ENCODE measurements around the gene SLC4A9.
A peak's percentile ranks its signal among the peaks of the same experiment; 100 is the strongest.
"Not testable (repeated sequence)": the region's sequence is repeated elsewhere in the genome, so short reads cannot be mapped to it uniquely, and the experiment has no call there.

Gene SLC4A9

DNA sequence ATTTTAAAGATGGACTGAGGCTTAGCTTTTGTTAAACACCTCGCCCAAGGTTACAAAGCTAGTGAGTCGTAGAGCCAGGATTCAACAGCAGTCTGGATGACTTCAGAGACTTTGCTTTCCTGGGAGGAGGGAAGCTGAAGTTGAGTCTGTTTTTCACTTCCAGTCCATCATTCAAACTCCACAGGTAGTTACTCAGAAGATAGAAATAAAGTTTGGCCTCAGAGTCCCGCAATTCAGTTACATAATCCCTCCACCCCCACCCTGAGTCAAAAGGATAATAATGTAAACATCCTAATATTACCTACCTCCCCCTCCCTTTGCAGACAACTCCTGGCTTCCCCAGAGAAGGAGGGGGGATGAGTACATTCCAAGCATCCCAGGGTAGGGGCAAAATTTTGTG lies 21.7 kb upstream of the SLC4A9 start:
- DNase-seq (ENCODE audit: low spot score) = no peak

DNA sequence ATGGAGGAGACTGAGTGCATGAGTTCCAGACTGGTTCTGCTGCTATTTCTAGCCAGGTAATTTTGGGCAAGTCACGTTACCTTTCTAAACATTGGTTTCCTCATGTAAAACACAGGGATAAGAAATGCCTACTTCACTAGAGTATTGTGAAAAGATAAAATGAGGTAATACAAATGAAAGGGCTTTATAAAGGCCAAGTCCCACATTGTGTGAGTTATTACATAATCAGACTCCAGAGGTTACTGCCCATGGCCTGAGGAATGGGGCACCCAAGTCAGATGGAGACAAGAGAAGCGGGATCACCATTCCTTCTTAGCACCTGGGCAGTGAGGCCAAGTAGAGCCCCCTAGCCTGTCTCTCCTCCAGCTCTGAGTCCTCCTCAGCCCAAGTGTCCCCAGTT lies 21.1 kb upstream of the SLC4A9 start:
- no peak for DNase-seq (ENCODE audit: low spot score)

DNA sequence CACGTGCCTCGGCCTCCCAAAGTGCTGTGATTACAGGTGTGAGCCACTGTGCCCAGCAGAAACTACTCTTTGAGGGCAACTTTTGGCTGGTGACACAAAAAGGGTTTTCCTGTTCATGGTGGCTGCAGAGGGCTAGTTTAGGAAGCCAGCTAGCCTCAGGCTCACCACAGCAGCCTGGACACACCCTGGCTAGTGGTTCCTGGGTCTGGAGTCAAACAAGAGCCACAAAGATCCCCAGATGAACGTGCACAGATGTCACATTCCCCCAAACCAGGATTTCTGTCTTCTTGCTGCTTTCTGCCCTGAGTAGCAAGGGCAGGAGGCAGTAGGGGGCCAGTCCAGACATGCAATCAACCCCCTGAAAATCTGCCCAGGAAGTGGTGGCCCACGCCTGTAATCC lies 20.4 kb upstream of the SLC4A9 start:
- DNase-seq (ENCODE audit: low spot score) = no peak

DNA sequence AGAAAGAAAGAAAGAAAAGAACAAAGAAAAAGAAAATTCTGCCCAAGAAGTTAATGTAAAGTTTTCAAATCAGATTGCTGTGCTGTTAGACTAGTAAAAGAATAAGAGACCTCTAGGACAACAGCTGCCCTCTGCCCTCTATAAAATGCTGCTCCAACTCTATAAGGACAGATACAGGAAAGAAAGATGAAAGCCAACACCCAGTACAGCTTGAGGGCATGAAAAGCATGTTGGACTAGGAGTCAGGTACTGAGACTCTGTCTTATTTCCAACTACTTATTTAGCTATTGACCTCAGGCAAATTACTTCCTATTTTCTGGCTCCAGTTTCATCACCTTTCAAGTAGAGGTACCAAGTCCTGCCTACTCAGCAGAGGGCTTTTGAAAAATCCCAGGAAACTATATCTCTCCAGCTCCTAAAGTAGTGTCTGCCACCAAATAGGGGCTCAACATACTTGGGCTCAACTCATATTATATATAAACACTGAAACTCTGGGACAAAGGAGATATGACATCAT lies 19.3 kb upstream of the SLC4A9 start:
- no peak for DNase-seq (ENCODE audit: low spot score)

DNA sequence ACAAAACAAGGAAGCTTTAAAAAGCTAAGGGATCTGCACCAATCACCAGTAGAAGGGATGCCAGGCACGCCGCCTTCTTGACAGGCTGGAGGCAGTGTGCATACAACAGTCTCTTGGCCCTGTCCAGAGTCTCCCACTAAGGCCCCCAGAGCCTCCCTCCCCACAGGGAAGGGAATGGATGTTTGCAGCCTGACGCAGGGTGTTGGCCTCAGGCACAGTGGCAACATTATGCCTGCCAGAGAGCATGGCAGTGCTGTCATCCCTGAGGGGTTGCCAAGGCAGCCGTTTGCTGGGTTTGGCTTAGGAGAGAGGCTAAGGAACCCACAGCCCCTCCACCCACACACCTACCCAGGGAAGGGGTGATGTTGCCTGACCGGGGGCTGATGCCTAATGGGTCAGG lies 18.4 kb upstream of the SLC4A9 start:
- no peak for DNase-seq (ENCODE audit: low spot score)

DNA sequence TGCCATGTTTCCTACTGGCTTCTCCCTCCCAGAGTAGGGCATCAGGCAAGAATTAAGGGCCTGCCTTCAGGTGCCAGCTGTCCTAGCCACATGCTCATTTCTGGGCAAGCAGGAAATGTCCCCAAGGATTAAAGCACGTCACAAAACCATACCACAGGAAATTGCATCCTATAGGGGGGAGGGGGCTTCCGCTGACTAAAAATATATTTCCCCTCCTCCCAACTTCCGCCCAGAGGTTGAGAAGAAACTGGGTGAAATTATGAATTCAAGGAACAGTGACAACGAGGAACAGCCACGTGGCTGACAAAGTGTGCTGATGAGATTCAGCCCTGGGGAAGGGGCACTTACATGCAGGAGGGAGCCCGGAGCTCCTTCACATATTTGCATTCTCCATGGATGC lies 17.7 kb upstream of the SLC4A9 start:
- no peak for DNase-seq (ENCODE audit: low spot score)

DNA sequence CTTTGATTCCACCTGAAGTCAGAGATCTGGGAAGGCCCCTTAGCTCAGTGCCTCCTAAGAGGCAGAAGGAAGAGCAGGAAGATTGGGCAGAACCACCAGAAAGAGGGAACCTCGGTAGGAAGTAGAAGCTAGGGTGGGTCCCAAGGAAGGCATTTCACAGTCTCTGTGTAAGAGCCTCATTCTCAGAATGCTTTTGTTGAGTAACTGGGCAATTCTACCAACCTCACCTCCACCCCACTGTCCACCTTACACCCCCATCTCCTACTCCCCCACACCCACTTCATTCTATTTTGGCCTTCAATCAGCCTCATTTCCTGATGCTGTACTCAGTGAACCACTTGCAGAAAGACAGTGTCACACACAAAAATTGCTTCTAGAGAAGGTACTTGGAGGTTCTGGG lies 17.1 kb upstream of the SLC4A9 start:
- no peak for DNase-seq (ENCODE audit: low spot score)

DNA sequence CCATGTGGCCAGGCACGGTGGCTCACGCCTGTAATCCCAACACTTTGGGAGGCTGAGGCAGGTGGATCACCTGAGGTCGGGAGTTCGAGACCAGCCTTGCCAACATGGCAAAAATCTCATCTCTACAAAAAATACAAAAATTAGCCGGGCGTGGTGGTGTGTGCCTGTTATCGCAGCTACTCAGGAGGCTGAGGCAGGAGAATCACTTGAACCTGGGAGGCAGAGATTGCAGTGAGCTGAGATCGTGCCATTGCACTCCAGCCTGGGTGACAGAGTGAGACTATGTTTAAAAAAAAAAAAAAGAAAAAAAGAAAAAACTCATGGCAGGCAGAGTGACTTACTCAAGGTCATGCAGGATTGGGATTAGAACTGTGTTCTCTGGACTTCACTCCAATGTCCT lies 16.1 kb upstream of the SLC4A9 start:
- DNase-seq (ENCODE audit: low spot score) = not testable (repeated sequence)

DNA sequence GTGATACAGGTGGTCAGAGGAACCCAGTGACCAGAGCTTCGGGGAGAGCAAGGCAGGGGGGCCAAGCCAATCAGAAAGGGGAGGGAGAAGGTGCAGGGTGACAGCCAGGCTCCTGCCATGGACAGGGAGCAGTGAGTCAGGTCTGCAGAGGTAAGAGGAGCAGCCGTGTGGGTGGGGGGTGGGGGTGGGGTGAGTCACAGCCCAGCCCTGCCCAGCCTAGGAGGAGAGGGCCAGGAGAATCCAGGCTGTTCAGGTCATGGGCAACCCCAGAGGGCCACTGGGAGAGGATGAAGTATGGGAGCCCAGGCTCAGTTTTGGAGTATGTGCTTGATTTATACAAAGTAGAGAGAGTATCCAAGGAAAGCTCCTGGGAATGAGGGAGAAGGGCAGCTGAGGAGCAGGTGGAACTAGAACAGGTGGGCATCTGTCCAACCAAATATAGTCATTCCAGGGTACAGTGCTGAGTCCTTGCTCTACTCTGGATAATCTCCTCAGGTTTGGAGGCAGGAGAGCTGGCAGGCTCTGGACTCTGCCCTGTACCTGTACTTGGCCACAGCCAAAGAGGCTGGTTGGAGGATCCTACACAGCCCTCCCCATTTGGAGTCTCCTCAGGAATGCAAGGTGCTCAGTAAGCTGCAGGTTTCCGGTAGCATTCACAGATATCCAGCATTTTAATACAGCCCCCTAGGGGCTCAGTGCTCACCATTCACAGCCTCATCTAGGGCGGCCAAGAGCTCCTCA lies 15.1 kb upstream of the SLC4A9 start:
- DNase-seq (ENCODE audit: low spot score) = peak; percentile 86

DNA sequence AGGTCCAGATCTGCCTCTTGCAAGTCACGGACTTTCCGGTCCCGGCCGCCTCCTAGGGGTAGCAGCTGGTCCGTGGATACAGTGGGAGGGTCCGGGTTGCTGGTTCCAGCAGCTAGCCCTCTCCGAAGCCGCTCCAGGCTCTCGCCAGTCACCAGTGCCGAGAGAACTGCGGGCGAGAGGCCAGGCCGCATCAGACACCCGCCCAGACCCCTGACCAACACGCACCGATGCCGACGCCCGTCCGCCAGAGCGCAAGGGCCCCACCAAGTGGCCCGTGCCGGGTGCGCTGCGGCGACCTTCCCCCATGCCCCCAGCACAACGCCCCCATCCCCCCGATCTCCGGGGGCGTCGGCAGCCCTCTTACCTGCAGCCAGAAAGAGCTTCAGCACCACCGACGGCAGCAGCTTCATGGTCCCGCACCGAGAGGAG lies 14.1 kb upstream of the SLC4A9 start:
- DNase-seq (ENCODE audit: low spot score) = no peak

DNA sequence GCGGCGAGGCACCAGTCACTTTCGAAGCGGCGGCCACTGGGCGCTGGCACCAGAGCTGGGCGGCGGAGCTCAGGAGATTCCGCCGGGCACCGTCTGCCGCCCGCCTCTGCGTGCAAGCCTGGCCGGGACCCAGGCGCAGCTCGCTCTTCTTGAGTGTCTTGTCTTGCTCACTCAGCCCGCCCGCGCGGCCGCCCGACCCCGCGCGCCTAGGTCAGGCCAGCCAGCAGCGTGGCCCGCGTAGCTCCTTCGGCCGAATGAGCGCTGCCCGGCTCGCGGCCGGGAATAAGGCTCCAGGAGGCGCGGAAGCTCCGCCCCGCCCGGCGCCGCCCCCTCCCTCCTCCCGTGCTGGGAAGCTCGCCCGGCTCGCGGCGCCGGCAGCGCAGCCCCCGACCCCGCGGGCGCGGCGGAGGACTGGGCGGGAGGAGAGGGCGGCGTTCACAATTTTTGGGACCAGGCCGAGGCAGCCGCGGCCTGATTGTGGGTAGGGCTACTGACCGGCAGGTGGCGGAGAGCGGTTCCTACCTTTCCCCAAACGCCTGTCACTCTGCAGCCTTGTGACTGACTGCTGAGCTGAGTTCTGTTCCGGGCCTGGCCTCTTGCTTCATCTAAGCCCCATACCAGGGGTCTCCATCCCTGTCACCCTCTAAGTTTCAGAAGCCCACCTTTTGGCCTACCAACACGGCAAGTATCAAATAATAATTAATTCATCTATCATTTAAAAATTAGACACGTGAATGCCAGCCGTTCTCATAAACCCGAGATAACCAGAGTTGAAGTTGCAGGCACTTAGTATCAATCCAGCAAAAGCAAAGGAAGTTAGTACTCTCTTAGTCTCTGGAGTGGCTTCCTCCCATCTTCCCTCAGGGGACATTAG lies 13.4 kb upstream of the SLC4A9 start, which contains the start of gene HBEGF:
HBEGF (minus strand) TSS at position 256 of the 874 bp plus-strand sequence. CDS start 275 bp downstream, outside the sequence.
- DNase-seq (ENCODE audit: low spot score) = peak; percentile 93

DNA sequence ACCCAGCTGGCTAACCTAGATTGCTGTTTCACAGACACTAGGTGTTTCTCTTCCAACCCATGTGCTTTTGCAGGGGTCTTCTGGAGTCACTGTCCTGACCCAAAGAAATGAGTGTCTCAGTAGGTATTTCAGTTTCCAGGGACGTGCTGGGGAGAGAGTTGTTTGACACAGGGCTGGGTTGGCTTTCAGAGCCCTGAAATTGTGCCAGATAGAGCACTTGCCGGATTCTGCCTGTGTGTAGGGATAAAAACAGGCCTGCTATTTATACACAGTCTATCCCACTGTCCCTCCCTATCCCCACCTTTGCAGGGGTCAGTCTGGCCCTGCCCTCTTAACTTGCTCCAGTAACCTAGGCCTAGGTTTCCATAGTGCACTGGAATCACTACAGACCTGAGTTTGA lies 12.6 kb upstream of the SLC4A9 start:
- DNase-seq (ENCODE audit: low spot score) = no peak

DNA sequence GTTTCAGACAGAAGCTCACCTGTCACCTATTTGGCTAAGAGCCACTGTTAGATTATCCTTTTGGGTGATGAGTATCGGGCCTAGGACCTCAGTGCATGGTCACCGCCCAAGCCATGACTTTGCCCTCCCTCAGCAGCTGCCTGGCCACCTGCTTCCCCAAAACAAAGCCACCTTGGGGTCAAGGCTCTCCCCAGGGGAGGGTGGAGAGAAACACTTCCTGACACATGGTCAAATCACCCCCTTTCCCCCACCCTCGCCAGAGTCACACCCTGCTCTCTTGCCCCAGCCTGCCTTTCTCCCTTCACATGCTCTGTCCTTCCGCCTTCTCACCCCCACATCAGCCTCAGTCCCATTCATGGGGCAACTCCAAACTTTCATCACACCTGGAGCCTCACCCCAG lies 11.9 kb upstream of the SLC4A9 start:
- DNase-seq (ENCODE audit: low spot score) = no peak

DNA sequence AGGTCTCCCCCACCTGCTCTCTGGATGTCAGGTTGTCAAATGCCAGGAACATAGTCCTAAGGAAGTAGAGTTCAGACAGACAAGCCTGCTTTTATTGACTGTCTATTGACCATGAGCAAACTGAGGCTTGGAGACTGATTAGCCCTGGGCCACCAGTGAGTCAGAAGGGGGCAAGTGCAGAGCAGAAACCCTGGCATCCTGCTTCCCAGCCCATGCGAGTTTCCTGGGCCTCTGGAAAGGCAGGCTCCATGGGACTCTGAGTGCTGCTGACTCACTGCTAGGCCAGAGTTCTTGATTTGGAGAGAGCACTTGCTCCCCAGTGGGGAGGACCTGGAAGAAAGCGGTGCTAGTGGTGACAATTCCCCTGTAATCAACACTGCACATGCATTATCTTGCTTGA lies 10.8 kb upstream of the SLC4A9 start:
- DNase-seq (ENCODE audit: low spot score) = no peak

DNA sequence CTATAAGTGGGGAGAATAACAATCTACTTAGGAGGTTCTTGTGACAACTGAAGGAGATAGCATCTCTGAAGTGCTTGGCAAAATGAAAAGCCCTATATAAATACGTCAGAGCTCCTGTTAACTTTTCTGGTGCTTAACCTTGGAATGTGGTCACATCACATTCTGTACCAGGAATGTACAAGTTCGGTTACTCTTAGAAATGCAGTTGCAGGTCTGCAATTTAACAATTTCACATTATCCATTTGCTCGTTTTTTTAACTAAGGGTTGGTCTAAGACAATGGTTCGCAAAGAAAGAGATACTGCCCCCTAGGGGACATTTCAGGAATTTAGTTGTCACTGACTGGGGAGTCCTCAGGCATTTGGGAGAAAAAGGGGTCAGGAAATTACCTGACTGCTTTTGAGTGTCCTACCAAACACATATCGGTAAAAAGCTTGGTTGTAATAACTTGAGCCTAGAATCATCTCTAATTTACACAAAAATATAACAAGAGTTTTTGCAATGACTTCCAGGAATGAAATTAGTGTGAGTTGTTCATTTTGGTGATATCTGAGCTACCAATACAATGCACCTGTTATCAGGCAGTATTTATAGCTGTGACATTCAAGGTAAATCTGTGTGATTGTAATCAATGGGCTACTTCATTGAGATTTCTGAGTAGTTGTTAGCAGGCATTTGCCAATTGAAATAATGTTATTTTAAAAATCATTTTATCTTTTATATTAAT lies 8.2 kb upstream of the SLC4A9 start:
- DNase-seq (ENCODE audit: low spot score) = peak; percentile 62

DNA sequence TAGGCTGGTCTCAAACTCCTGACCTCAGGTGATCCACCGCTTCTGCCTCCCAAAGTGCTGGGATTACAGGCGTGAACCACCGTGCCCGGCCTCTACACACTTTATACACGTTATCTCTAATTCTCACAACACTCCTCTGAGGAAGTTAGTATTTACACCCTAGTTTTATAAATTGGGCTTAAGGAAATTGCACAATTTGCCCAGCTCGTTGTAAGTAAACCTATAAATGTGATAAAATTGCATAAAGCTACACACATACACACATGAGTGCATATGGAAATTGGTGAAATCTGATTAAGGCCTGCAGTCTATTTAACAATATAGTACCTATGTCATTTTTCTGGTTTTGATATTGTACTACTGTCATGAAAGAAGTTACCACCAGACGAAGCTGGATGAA lies 4.4 kb upstream of the SLC4A9 start:
- no peak for DNase-seq (ENCODE audit: low spot score)

DNA sequence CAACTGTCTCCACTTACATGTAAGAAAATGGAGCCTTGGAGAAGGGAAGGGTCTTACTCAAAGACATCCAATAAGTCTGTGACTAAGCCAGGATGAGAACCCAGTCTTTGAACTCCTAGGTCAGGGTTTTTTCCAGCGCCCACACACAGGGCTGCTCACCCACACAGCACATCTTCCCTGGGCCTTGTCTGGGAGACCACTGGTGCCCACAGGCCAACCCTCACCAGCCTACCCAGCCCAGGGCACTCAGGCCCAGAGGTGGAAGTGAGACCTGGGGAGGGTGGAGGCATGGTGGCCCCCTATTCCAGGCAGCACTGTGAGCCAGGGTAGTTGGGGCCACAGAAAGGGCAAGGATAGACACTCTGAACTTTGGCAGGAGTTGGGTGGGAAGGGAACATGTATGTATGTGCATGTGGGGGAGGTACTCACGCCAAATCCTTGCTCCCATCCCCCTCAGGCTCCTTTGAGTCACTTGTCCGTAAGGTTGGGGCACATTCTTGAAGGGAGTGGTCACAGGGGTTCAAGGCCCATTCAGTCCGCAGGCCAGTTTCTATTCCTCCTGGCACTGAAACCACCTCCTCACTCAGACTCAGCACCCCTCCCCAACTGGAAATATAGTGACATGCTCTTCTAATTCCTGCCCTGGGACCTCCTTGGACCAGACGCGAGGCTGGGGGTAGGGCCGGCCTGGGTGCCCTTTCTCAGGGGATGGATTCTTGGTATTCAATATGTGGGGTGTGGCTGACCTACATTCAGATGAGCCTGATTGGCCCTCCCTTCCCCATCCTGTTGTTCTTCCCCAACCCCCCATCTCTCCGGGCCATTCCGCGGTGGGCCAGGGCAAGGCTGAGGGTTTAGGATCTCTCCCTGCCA lies 2.9 kb upstream of the SLC4A9 start:
- DNase-seq (ENCODE audit: low spot score) = no peak

DNA sequence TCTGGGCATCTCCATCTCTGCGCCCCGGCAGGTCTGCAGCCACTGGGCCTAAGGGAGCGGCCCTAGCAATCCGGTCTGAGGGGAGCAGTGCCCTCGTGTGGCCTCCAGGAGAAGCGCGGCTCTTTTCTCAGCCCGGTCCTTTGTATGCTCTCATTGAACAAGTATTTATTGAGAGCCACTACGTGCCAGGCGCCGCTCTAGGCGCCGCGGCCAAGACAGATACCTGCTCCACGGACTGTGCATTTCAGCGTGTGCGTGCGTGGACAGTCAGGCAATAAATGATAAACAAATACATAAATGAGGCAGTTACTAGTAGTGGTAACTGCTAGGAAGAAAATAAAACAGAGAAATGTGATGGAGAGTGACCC lies 2.3 kb upstream of the SLC4A9 start:
- DNase-seq (ENCODE audit: low spot score) = peak; percentile 89

DNA sequence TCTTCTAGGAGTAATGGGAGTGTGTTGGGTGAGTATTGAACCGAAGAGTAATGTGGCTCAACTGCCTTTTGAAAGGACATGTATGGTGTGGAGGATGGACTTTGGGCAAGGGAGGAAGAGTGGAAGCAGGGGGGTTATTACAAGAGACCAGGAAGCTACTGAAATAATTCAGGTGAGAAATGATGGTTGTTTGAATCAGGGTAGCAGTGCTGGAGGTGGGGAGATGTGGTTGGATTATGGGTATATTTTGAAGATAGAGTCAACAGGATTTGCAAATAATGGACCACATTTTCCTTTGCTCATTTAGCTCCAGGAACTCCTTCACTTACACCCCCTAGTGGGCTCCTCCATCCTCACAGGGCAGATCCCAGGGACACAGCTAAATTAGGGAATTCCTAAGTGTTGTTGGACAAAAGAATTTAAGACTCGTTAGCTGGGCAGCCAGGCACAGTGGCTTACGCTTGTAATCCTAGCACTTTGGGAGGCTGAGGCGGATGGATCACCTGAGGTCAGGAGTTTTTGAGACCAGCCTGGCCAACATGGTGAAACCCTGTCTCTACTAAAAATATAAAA lies 1.2 kb upstream of the SLC4A9 start:
- peak; percentile 51 for DNase-seq (ENCODE audit: low spot score)

DNA sequence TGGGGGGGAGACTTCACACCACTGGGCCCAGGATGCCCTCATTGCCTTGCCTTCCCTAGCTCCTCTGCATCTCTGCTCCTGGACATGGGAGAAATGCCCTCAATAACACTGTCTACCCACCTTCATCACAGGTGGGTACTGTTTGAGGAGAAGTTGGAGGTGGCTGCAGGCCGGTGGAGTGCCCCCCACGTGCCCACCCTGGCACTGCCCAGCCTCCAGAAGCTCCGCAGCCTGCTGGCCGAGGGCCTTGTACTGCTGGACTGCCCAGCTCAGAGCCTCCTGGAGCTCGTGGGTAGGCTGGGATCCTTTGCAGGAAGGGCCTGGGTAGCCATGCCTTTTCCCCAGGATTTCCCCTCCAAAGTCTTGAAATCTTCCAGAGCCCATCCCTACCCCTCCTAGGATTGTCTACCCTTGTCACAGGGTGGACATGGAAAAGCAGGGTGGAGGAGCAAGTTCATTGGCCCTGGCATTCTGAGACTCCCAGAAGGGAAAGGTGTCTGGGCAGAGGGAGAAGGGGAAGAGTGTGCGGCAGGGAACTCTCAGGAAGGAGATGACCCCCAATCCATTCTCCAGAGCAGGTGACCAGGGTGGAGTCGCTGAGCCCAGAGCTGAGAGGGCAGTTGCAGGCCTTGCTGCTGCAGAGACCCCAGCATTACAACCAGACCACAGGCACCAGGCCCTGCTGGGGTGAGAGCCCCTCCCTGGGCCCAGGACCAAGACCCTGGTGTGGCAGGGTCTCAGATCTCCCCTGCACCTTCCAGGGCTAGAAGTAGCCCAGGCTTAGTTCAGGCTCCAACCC lies 886 bp downstream of the SLC4A9 start:
- no peak for DNase-seq (ENCODE audit: low spot score)

Data from SW480 (cell line).